ENCODE measurements around the gene ACTL6B. TPM values are rescaled to one million over a fixed set of nuclear protein-coding genes. Genes with fewer than 3 reads are reported as not detected.
A peak's percentile ranks its signal among the peaks of the same experiment; 100 is the strongest.

ACTL6B gene
- total and polyA plus RNA-seq, 9 of the 15 experiments (the other 6 are each of a cell fraction or from before 2014, with no cell fraction given) = not detected

GRCh38 chr7:100626530-100627237, 29.6 kb downstream of the ACTL6B start:
- no TSS peak for BruUV-seq (replicated peaks)
- Histone ChIP-seq H3K9me3 (replicated peaks; ENCODE audit: control insufficient read depth, insufficient read depth, low read depth, low read length) (no peaks in the 10 kb centered on the region), H3K27me3 (ENCODE audit: control insufficient read depth in 2 of 2, insufficient read depth in 2 of 2, low read length in 2 of 2) (no peaks in the 10 kb centered on the region), H3K9me1 (ENCODE audit: control insufficient read depth, insufficient read depth, low read length) (no peaks in the 10 kb centered on the region), H3K4me1 (replicated peaks in 1 of 2; ENCODE audit: control insufficient read depth in 2 of 2, insufficient read depth in 2 of 2, low read length in 2 of 2) (peaks cover 15 to 41% of the 10 kb centered on the region in 2 experiments), H3K27ac (ENCODE audit: extremely low read depth, low read depth, low read length) (peak overlapping the region; percentile 74; the same call in 2 of the 3 replicates), H3K9ac (ENCODE audit: insufficient read depth in 1 of 2, low read depth in 2 of 2, low read length in 2 of 2) (peak overlapping the region; percentile 53 to 87), H3K4me3 (peak overlapping the region; percentile 41; the same call in 1 of the 2 replicates), H3K36me3 (ENCODE audit: control insufficient read depth, insufficient read depth, low read length) (peaks cover 68% of the 10 kb centered on the region), H3K79me2 (ENCODE audit: control insufficient read depth, insufficient read depth, low read length) (peaks cover 10% of the 10 kb centered on the region; the same call in 2 of the 3 replicates), H4K20me1 (replicated peaks; ENCODE audit: control insufficient read depth, insufficient read depth, low read length) (peaks cover 6% of the 10 kb centered on the region), H3K4me2 (ENCODE audit: insufficient read depth, low read length) (peak overlapping the region; percentile 53), H2AFZ (ENCODE audit: low read depth, low read length) (peak overlapping the region; percentile 27; the same call in 1 of the 2 replicates)
- POLR2A ChIA-PET = interaction anchor here (0.7 to 7.0 kb wide), 5 partner anchors 9 to 1289 kb away, joined by 3 to 54 read pairs (median 4); partner anchors contain the start of gene MOSPD3
- in situ Hi-C loops (cut with MboI) = no loop called here
- DNase-seq (ENCODE audit: extremely low read depth in 1 of 4, low spot score in 3 of 4) (peak; percentile 92 to 99 (median 99)), ATAC-seq (peak; percentile 96), FAIRE-seq (peak; percentile 76)
- CTCF ChIA-PET (ENCODE audit: low intra/inter-chr PET ratio) = no interaction called here
- WGBS (ENCODE audit: insufficient coverage, low coverage, missing lambda C conversion rate) = 12% methylated on average over 19 of the region's 37 CpGs
- intact Hi-C loops (cut with micrococcal nuclease) = loop anchor here (5.0 kb wide), 1 partner anchor 46 kb away; the partner anchor contains the start of gene GNB2
- no peak for TF ChIP-seq KLF1 (tag; IDR thresholded peaks at IDR 0.05)
- TF ChIP-seq ZBTB7A (IDR thresholded peaks at IDR 0.05; ENCODE audit: borderline replicate concordance, control insufficient read depth, low read depth, low read length) = peak; percentile 90
- TF ChIP-seq ILF3 (IDR thresholded peaks at IDR 0.05; ENCODE audit: borderline replicate concordance) = no peak
- no peak for TF ChIP-seq CHCHD3 (CRISPR knock-in tag; IDR thresholded peaks at IDR 0.05)
- TF ChIP-seq YY1 (IDR thresholded peaks at IDR 0.05; ENCODE audit: borderline replicate concordance in 1 of 3, control insufficient read depth in 1 of 3, extremely low read depth in 1 of 3, insufficient read depth in 3 of 3, insufficient read length in 1 of 3, insufficient replicate concordance in 2 of 3, low read depth in 1 of 3, low read length in 2 of 3) = peak in 2 of 3 experiments; percentile 9 to 11
- no peak for TF ChIP-seq FOXA3 (CRISPR knock-in tag; conservative IDR thresholded peaks at IDR 0.05 in 1 of 2, IDR thresholded peaks at IDR 0.05 in 1 of 2)
- TF ChIP-seq, protein P1, sequence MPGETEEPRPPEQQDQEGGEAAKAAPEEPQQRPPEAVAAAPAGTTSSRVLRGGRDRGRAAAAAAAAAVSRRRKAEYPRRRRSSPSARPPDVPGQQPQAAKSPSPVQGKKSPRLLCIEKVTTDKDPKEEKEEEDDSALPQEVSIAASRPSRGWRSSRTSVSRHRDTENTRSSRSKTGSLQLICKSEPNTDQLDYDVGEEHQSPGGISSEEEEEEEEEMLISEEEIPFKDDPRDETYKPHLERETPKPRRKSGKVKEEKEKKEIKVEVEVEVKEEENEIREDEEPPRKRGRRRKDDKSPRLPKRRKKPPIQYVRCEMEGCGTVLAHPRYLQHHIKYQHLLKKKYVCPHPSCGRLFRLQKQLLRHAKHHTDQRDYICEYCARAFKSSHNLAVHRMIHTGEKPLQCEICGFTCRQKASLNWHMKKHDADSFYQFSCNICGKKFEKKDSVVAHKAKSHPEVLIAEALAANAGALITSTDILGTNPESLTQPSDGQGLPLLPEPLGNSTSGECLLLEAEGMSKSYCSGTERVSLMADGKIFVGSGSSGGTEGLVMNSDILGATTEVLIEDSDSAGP (CRISPR knock-in tag; IDR thresholded peaks at IDR 0.05) = no peak
- no peak for TF ChIP-seq BMI1 (IDR thresholded peaks at IDR 0.05; ENCODE audit: low read length)
- TF ChIP-seq DDX20 (tag; IDR thresholded peaks at IDR 0.05; ENCODE audit: low read depth) = no peak
- TF ChIP-seq MAZ (CRISPR knock-in tag; conservative IDR thresholded peaks at IDR 0.05 in 1 of 2, IDR thresholded peaks at IDR 0.05 in 1 of 2) = 0 out of 4 replicates have a peak, but pooled peaks of 1 of the 2 experiments have one; percentile 26
- TF ChIP-seq RBM14 (IDR thresholded peaks at IDR 0.05; ENCODE audit: borderline replicate concordance, insufficient read depth, low read depth, low read length) = no peak
- TF ChIP-seq PURB (CRISPR knock-in tag; IDR thresholded peaks at IDR 0.05; ENCODE audit: low read depth) = no peak
- no peak for TF ChIP-seq TRIM28 (IDR thresholded peaks at IDR 0.05)
- TF ChIP-seq KAT8 (IDR thresholded peaks at IDR 0.05; ENCODE audit: low read depth) = no peak
- no peak for TF ChIP-seq NFIC (IDR thresholded peaks at IDR 0.05)
- TF ChIP-seq NUFIP1 (IDR thresholded peaks at IDR 0.05; ENCODE audit: partially characterized antibody) = no peak
- TF ChIP-seq ZBTB9 (CRISPR knock-in tag; IDR thresholded peaks at IDR 0.05) = no peak
- TF ChIP-seq SRSF3 (IDR thresholded peaks at IDR 0.05; ENCODE audit: insufficient read depth, low read length) = no peak

Data from K562 (cell line).